Measurements from ENCODE around the gene ITGBL1.
A peak's percentile ranks its signal among the peaks of the same experiment; 100 is the strongest.

The ITGBL1 gene

GRCh38 chr13:101492251-101492910, 39.9 kb downstream of the ITGBL1 start:
- in situ Hi-C loops (cut with MboI; ENCODE audit: low pct_unique_long_range_greater_than_20kb, low sequenced_read_pairs): no loop called here
- DNase-seq: no peak

- DNase-seq: no peak
- in situ Hi-C loops (cut with MboI; ENCODE audit: low pct_unique_long_range_greater_than_20kb, low sequenced_read_pairs): no loop called here
Measured at GRCh38 chr13:101493541-101493940, 41.1 kb downstream of the ITGBL1 start.

- in situ Hi-C loops (cut with MboI; ENCODE audit: low pct_unique_long_range_greater_than_20kb, low sequenced_read_pairs): no loop called here
- no peak for DNase-seq
Measured at GRCh38 chr13:101499406-101499805, 46.9 kb downstream of the ITGBL1 start.

GRCh38 chr13:101502618-101503017, 50.1 kb downstream of the ITGBL1 start:
- in situ Hi-C loops (cut with MboI; ENCODE audit: low pct_unique_long_range_greater_than_20kb, low sequenced_read_pairs): no loop called here
- no peak for DNase-seq

- in situ Hi-C loops (cut with MboI; ENCODE audit: low pct_unique_long_range_greater_than_20kb, low sequenced_read_pairs): no loop called here
- no peak for DNase-seq
Measured at GRCh38 chr13:101511161-101511560, 58.7 kb downstream of the ITGBL1 start.

- no peak for DNase-seq
- in situ Hi-C loops (cut with MboI; ENCODE audit: low pct_unique_long_range_greater_than_20kb, low sequenced_read_pairs): no loop called here
Measured at GRCh38 chr13:101511766-101512165, 59.3 kb downstream of the ITGBL1 start.

- no peak for DNase-seq
Measured at GRCh38 chr13:101512650-101513049, 60.2 kb downstream of the ITGBL1 start.

GRCh38 chr13:101514100-101514499, 61.6 kb downstream of the ITGBL1 start:
- no peak for DNase-seq
- in situ Hi-C loops (cut with MboI; ENCODE audit: low pct_unique_long_range_greater_than_20kb, low sequenced_read_pairs): no loop called here

More at GRCh38 chr13:101512650-101513049, 60.2 kb downstream of the ITGBL1 start:
- in situ Hi-C loops (cut with MboI; ENCODE audit: low pct_unique_long_range_greater_than_20kb, low sequenced_read_pairs): no loop called here

- in situ Hi-C loops (cut with MboI; ENCODE audit: low pct_unique_long_range_greater_than_20kb, low sequenced_read_pairs): no loop called here
- peak; percentile 39 for DNase-seq
Measured at GRCh38 chr13:101514695-101515275, 62.3 kb downstream of the ITGBL1 start.

- in situ Hi-C loops (cut with MboI; ENCODE audit: low pct_unique_long_range_greater_than_20kb, low sequenced_read_pairs): no loop called here
- no peak for DNase-seq
Measured at GRCh38 chr13:101515504-101515903, 63.0 kb downstream of the ITGBL1 start.

- no peak for DNase-seq
- in situ Hi-C loops (cut with MboI; ENCODE audit: low pct_unique_long_range_greater_than_20kb, low sequenced_read_pairs): no loop called here
Measured at GRCh38 chr13:101516262-101516661, 63.8 kb downstream of the ITGBL1 start.

- in situ Hi-C loops (cut with MboI; ENCODE audit: low pct_unique_long_range_greater_than_20kb, low sequenced_read_pairs): no loop called here
- DNase-seq: peak; percentile 1
Measured at GRCh38 chr13:101520672-101521071, 68.2 kb downstream of the ITGBL1 start.

GRCh38 chr13:101521371-101521770, 68.9 kb downstream of the ITGBL1 start:
- in situ Hi-C loops (cut with MboI; ENCODE audit: low pct_unique_long_range_greater_than_20kb, low sequenced_read_pairs): no loop called here
- DNase-seq: no peak

GRCh38 chr13:101522607-101523006, 70.1 kb downstream of the ITGBL1 start:
- DNase-seq: no peak
- in situ Hi-C loops (cut with MboI; ENCODE audit: low pct_unique_long_range_greater_than_20kb, low sequenced_read_pairs): no loop called here

GRCh38 chr13:101523154-101524131, 71.0 kb downstream of the ITGBL1 start:
- no peak for DNase-seq
- in situ Hi-C loops (cut with MboI; ENCODE audit: low pct_unique_long_range_greater_than_20kb, low sequenced_read_pairs): no loop called here

GRCh38 chr13:101527130-101527529, 74.7 kb downstream of the ITGBL1 start:
- in situ Hi-C loops (cut with MboI; ENCODE audit: low pct_unique_long_range_greater_than_20kb, low sequenced_read_pairs): no loop called here
- no peak for DNase-seq

- DNase-seq: no peak
Measured at GRCh38 chr13:101529422-101529821, 76.9 kb downstream of the ITGBL1 start.

GRCh38 chr13:101530293-101530692, 77.8 kb downstream of the ITGBL1 start:
- in situ Hi-C loops (cut with MboI; ENCODE audit: low pct_unique_long_range_greater_than_20kb, low sequenced_read_pairs): no loop called here

More at GRCh38 chr13:101529422-101529821, 76.9 kb downstream of the ITGBL1 start:
- in situ Hi-C loops (cut with MboI; ENCODE audit: low pct_unique_long_range_greater_than_20kb, low sequenced_read_pairs): no loop called here

GRCh38 chr13:101535192-101535746, 82.8 kb downstream of the ITGBL1 start:
- no peak for DNase-seq
- in situ Hi-C loops (cut with MboI; ENCODE audit: low pct_unique_long_range_greater_than_20kb, low sequenced_read_pairs): no loop called here

More at GRCh38 chr13:101530293-101530692, 77.8 kb downstream of the ITGBL1 start:
- DNase-seq: no peak

All from KBM-7 (cell line).